PFSK-1 (cell line): ENCODE measurements around the gene CDH24.

Experiments used
- FOXP2 ChIP-seq: optimal IDR thresholded peaks from 2 replicates; pipeline ENCODE3; 2011; ENCODE audit warnings: borderline replicate concordance, control low read depth, inconsistent platforms; ENCODE audit not compliant: insufficient read depth; ENCODE audit errors: extremely low read length, extremely low read depth
- POLR2AphosphoS5 ChIP-seq: IDR thresholded peaks from 2 replicates; pipeline ENCODE4 v1.6.1; 2012; ENCODE audit warnings: low read depth, mild to moderate bottlenecking, control low read depth, low read length, moderate library complexity
- REST ChIP-seq, 2 experiments: IDR thresholded peaks; 2 replicates each; pipeline versions ENCODE4 v1.6.1 to v1.8.0; 2011 to 2012; ENCODE audit warnings: low read depth in 2 of 2, low read length in 2 of 2, control low read depth in 1 of 2, inconsistent platforms in 1 of 2, mild to moderate bottlenecking in 1 of 2, moderate library complexity in 1 of 2; ENCODE audit not compliant: insufficient read depth in 1 of 2
- SIN3A ChIP-seq: IDR thresholded peaks from 2 replicates; pipeline ENCODE4 v1.6.1; 2012; ENCODE audit warnings: mild to moderate bottlenecking, low read length, moderate library complexity, borderline replicate concordance; ENCODE audit not compliant: insufficient read depth
- TAF1 ChIP-seq: IDR thresholded peaks from 2 replicates; pipeline ENCODE4 v1.6.1; 2012; ENCODE audit warnings: low read length, control low read depth, borderline replicate concordance; ENCODE audit not compliant: insufficient read depth

Gene CDH24

GRCh38 chr14:23043145-23043544 is 14.2 kb downstream of the CDH24 start:
- TF ChIP-seq REST (IDR thresholded peaks at IDR 0.05; ENCODE audit: insufficient read depth in 1 of 2, low read depth in 2 of 2, low read length in 2 of 2): no peak

- no peak for TF ChIP-seq SIN3A
- no peak for TF ChIP-seq POLR2AphosphoS5
- TF ChIP-seq FOXP2: no peak
- TF ChIP-seq REST (IDR thresholded peaks at IDR 0.05; ENCODE audit: insufficient read depth in 1 of 2, low read depth in 2 of 2, low read length in 2 of 2): no peak
- no peak for TF ChIP-seq TAF1
Observed at GRCh38 chr14:23042162-23042965, 15.0 kb downstream of the CDH24 start, which contains the start of gene PSMB11. TSS of gene PSMB11 (plus strand) at chr14:23042212. CDS start at chr14:23042226, 14 bp downstream.

- TF ChIP-seq SIN3A (no peak), POLR2AphosphoS5 (no peak), FOXP2 (no peak), REST (IDR thresholded peaks at IDR 0.05; ENCODE audit: insufficient read depth in 1 of 2, low read depth in 2 of 2, low read length in 2 of 2) (no peak)
Observed at GRCh38 chr14:23041729-23042128, 15.6 kb downstream of the CDH24 start.

GRCh38 chr14:23040100-23040499 is 17.2 kb downstream of the CDH24 start:
- no peak for TF ChIP-seq TAF1
- no peak for TF ChIP-seq POLR2AphosphoS5
- TF ChIP-seq REST (IDR thresholded peaks at IDR 0.05; ENCODE audit: insufficient read depth in 1 of 2, low read depth in 2 of 2, low read length in 2 of 2): no peak
- TF ChIP-seq FOXP2: no peak
- no peak for TF ChIP-seq SIN3A
